Stimulated activated naive CD8-positive, alpha-beta T cell treated with anti-CD3 and anti-CD28 coated beads, Interleukin-15, amount 100 ng/mL, for 72 hours (primary cell): ENCODE results near the gene GLUL.
"Not testable (repeated sequence)": the region's sequence is repeated elsewhere in the genome, so short reads cannot be mapped to it uniquely, and the experiment has no call there.

Experiments
- ATAC-seq: fragments of 150-1000 bp; cut with Tn5 transposase; 2 replicates; pipeline ENCODE4 v1.10.0; 2021; ENCODE audit warnings: mild to moderate bottlenecking, moderate library complexity
- DNase-seq, 2 donors: peaks; one replicate each; pipeline ENCODE4 v3.0.0; 2021 to 2022
- H3K27ac Mint-ChIP-seq, 2 donors: one replicate each; pipeline ENCODE4 v1.8.0; 2022; ENCODE audit warnings: mild to moderate bottlenecking in 2 of 2, mixed read lengths in 2 of 2, moderate library complexity in 2 of 2
- H3K27me3 Mint-ChIP-seq: one replicate; pipeline ENCODE4 v1.8.0; 2022; ENCODE audit warnings: mixed read lengths
- H3K4me1 Mint-ChIP-seq: one replicate; pipeline ENCODE4 v1.8.0; 2022; ENCODE audit warnings: mild to moderate bottlenecking, mixed read lengths
- H3K4me3 Mint-ChIP-seq, 2 donors: one replicate each; pipeline ENCODE4 v1.8.0; 2022; ENCODE audit warnings: mild to moderate bottlenecking in 2 of 2, mixed read lengths in 2 of 2, moderate library complexity in 1 of 2
- H3K9me3 Mint-ChIP-seq, 2 donors: one replicate each; pipeline ENCODE4 v1.8.0; 2022; ENCODE audit warnings: mixed read lengths in 2 of 2

The GLUL gene

DNA sequence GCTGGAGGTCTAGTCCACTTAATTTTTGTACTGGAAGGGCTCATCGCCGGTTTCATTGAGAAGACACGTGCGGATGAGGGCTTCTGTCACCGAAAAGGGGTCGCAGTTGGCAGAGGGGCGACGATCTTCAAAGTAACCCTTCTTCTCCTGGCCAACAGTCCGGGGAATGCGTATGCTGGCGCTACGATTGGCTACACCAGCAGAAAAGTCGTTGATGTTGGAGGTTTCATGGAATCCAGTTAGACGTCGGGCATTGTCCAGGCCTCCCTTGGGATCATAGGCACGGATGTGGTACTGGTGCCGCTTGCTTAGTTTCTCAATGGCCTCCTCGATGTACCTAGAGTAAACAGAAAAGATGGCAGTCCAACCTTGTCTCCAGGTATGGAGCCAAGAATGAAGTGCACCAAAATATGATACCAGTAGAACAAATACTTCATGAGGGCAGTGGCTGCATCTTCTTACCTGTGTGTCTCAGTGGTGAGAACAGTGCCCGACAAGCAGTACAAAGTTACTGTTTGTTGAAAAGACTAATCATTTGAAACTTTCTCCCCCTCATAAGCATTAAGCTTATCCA lies 7.1 kb downstream of the GLUL start:
- Mint-ChIP-seq H3K27ac (no peak overlapping the region), H3K9me3 (no peaks in the 10 kb centered on the region), H3K4me3 (no peak overlapping the region), H3K27me3 (peaks cover 13% of the 10 kb centered on the region), H3K4me1 (peaks cover 1% of the 10 kb centered on the region)
- ATAC-seq (no peak), DNase-seq (no peak)

DNA sequence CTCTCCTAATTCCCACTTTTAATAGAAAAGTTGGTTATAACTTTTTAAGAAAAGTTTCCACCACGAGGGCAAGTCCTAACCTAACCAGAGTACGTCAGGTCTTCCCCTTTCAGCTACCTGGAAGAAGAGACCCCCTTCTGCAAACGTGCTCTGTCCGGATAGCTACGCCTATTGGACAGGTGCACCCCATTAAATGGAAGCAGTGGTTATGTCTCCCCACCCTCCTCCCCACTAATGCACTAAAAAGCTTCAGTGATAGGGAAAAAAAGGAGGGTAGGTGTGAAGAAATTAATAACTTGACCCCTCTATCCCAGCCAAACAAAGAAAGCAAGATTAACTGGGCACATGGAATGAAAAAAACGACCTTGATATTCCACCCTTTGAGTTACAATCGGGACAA lies 7.7 kb downstream of the GLUL start:
- Mint-ChIP-seq H3K9me3 (no peaks in the 10 kb centered on the region), H3K27ac (no peak overlapping the region), H3K27me3 (peaks cover 8% of the 10 kb centered on the region), H3K4me3 (no peak overlapping the region), H3K4me1 (no peaks in the 10 kb centered on the region)
- no peak for ATAC-seq
- no peak for DNase-seq

- no peak for ATAC-seq
- Mint-ChIP-seq H3K27me3 (no peaks in the 10 kb centered on the region), H3K27ac (no peak overlapping the region), H3K4me3 (no peak overlapping the region), H3K4me1 (no peaks in the 10 kb centered on the region), H3K9me3 (no peaks in the 10 kb centered on the region)
- no peak for DNase-seq
These were observed 8.4 kb downstream of the GLUL start for GRCh38 chr1:182383037-182383661.

DNA sequence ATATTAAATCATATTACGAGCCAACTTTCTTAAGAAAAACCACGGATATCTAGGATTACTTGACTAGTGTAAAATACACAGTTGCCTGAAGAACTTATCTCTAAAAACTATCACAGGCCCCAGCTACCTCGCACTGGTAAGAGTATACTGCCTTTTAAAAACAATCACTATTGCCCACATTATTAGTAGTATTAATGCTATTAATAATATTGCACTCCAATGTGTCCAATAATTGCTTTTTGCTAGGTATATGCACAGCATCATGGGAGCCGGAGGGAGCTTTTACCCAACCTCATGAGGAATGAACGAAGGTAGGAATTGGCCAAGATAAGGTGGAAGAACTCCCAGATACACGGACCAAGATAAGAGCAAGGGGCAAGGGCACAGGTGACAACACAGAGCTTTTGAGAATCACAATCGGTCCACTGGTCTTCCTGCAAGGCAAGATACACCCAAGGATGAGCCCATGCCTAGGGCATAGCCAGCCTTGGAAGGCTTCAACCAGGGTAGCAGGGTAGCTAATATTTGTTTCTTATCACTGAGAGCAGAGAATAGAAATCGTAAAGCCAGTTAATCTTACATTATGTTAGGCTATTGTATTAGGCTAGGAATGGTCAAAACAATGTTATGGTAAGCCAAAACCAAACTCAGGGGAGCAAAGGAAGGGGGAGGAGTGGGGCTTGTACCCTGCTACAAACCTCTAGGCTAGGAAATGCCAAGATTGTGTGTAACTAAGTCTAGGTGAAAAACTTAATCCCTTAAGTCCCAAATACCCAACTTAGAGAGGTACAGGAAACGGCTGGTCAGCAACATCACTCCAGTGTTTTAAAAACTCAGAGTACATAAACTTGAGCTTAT lies 9.4 kb downstream of the GLUL start:
- ATAC-seq, result no peak
- Mint-ChIP-seq H3K27me3 (no peaks in the 10 kb centered on the region), H3K4me1 (no peaks in the 10 kb centered on the region), H3K27ac (no peak overlapping the region), H3K9me3 (no peaks in the 10 kb centered on the region), H3K4me3 (no peak overlapping the region)
- no peak for DNase-seq

DNA sequence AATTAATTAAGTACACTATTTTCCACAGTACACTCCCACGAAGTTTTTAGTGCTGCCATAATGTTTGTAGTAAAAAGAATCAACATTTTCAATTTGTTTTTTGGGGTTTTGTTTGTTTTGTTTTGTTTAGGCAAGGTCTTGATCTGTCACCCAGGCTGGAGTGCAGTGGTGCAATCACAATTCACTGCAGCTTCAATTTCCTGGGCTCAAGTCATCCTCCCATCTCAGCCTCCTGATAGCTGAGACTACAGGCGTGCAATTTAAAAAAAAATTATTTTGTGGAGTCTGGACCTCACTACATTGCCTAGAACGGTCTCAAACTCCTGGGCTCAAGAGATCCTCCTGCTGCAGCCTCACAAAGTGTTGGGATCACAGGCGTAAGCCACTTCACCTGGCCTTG lies 11.4 kb downstream of the GLUL start:
- DNase-seq (no peak), ATAC-seq (no peak)
- Mint-ChIP-seq H3K4me3 (no peak overlapping the region), H3K27me3 (no peaks in the 10 kb centered on the region), H3K27ac (no peak overlapping the region), H3K9me3 (no peaks in the 10 kb centered on the region), H3K4me1 (no peaks in the 10 kb centered on the region)

DNA sequence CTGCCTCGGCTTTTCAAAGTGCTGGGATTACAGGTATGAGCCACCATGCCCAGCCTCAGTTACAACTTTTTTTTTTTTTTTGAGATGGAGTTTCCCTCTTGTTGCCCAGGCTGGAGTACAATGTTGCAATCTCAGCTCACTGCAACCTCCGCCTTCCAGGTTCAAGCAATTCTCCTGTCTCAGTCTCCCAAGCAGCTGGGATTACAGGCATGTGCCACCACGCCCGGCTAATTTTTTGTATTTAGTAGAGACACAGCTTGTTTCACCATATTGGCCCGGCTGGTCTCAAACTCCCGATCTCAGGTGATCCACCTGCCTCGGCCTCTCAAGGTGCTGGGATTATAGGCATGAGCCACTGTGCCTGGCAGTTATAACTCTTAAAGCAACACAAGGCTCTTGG lies 11.8 kb downstream of the GLUL start:
- not testable (repeated sequence) for H3K27me3 Mint-ChIP-seq, H3K4me3 Mint-ChIP-seq, ATAC-seq, H3K27ac Mint-ChIP-seq, H3K9me3 Mint-ChIP-seq, DNase-seq, H3K4me1 Mint-ChIP-seq

GRCh38 chr1:182376936-182377574 lies 14.5 kb downstream of the GLUL start:
- ATAC-seq, result no peak
- H3K4me3 Mint-ChIP-seq, result no peak overlapping the region
- no peaks in the 10 kb centered on the region for H3K27me3 Mint-ChIP-seq
- no peak for DNase-seq
- H3K27ac Mint-ChIP-seq, result no peak overlapping the region
- no peaks in the 10 kb centered on the region for H3K4me1 Mint-ChIP-seq
- no peaks in the 10 kb centered on the region for H3K9me3 Mint-ChIP-seq

GRCh38 chr1:182374101-182374834 lies 17.3 kb downstream of the GLUL start:
- no peak for DNase-seq
- H3K27ac Mint-ChIP-seq, result no peak overlapping the region
- no peaks in the 10 kb centered on the region for H3K27me3 Mint-ChIP-seq
- ATAC-seq, result no peak
- no peaks in the 10 kb centered on the region for H3K9me3 Mint-ChIP-seq
- no peak overlapping the region for H3K4me3 Mint-ChIP-seq
- no peaks in the 10 kb centered on the region for H3K4me1 Mint-ChIP-seq

- ATAC-seq (no peak), DNase-seq (no peak)
- no peaks in the 10 kb centered on the region for H3K27me3 Mint-ChIP-seq
- H3K4me1 Mint-ChIP-seq, result no peaks in the 10 kb centered on the region
- no peak overlapping the region for H3K4me3 Mint-ChIP-seq
- no peaks in the 10 kb centered on the region for H3K9me3 Mint-ChIP-seq
- H3K27ac Mint-ChIP-seq, result no peak overlapping the region
These were observed 21.1 kb downstream of the GLUL start for GRCh38 chr1:182370532-182370931.

DNA sequence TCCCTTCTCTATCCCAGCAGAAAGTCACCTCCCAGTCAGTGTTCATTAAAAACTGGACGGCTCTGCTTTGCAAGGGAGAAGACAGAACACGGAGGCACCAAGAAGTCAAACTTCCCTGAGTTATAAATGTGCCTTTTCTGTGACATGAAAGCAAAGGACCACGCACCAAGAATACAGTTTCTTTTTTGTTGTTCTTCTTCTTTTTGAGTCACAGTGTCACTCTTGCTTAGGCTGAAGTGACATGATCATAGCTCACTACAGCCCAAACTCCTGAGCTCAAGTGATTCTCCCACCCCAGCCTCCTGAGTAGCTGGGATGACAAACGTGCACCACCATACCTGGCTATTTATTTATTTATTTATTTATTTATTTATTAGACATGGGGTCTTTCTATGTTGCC lies 22.7 kb downstream of the GLUL start:
- Mint-ChIP-seq H3K27me3 (no peaks in the 10 kb centered on the region), H3K4me1 (no peaks in the 10 kb centered on the region), H3K27ac (no peak overlapping the region), H3K4me3 (no peak overlapping the region), H3K9me3 (no peaks in the 10 kb centered on the region)
- ATAC-seq (no peak), DNase-seq (no peak)

DNA sequence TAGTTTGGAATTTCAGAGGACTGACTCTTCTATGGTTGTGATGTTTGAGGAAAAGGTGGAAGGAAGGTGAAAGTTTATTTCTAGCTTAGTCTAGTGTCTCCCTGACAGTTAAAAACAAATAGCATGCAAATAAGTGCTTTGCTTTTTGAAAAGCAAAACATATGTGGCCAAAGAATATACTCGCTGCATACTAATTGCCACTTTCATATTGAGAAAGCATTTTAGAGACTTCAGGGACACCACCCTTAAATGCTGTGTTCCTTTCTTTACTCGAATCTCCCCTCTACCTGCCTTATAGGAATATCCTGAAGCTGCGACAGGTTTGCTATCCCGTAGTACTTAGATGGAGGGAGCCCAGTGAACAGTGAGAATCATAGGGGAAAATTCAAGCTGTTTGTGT lies 23.2 kb downstream of the GLUL start:
- no peak overlapping the region for H3K4me3 Mint-ChIP-seq
- DNase-seq, result no peak
- no peak for ATAC-seq
- no peaks in the 10 kb centered on the region for H3K9me3 Mint-ChIP-seq
- H3K27ac Mint-ChIP-seq, result no peak overlapping the region
- H3K27me3 Mint-ChIP-seq, result no peaks in the 10 kb centered on the region
- no peaks in the 10 kb centered on the region for H3K4me1 Mint-ChIP-seq

- no peak for DNase-seq
- Mint-ChIP-seq H3K27ac (no peak overlapping the region), H3K4me1 (no peaks in the 10 kb centered on the region), H3K4me3 (no peak overlapping the region), H3K9me3 (no peaks in the 10 kb centered on the region), H3K27me3 (no peaks in the 10 kb centered on the region)
- ATAC-seq, result no peak
These were observed 23.7 kb downstream of the GLUL start for GRCh38 chr1:182367926-182368325.

DNA sequence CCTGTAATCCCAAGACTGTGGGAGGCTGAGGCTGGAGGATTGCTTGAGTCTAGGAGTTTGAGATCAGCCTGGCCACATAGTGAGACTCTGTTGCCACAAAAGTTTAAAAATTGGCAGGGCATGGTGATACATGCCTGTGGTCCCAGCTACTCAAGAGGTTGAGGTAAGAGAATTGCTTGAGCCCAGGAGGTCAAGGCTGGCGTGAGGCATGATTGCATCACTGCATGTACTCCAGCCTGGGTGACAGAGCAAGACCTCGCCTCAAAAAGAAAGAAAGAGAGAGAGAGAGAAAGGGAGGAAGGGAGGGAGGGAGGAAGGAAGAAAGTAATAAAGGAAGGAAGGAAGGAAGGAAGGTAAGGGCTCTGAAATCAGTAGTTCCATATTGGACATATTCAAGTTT lies 25.0 kb downstream of the GLUL start:
- DNase-seq (no peak), ATAC-seq (no peak)
- no peak overlapping the region for H3K27ac Mint-ChIP-seq
- H3K4me3 Mint-ChIP-seq, result no peak overlapping the region
- no peaks in the 10 kb centered on the region for H3K9me3 Mint-ChIP-seq
- no peaks in the 10 kb centered on the region for H3K4me1 Mint-ChIP-seq
- no peaks in the 10 kb centered on the region for H3K27me3 Mint-ChIP-seq

GRCh38 chr1:182359645-182360044 lies 31.9 kb downstream of the GLUL start:
- no peak overlapping the region for H3K4me3 Mint-ChIP-seq
- H3K27ac Mint-ChIP-seq, result no peak overlapping the region
- no peaks in the 10 kb centered on the region for H3K9me3 Mint-ChIP-seq
- no peaks in the 10 kb centered on the region for H3K4me1 Mint-ChIP-seq
- DNase-seq (no peak), ATAC-seq (no peak)
- H3K27me3 Mint-ChIP-seq, result no peaks in the 10 kb centered on the region

DNA sequence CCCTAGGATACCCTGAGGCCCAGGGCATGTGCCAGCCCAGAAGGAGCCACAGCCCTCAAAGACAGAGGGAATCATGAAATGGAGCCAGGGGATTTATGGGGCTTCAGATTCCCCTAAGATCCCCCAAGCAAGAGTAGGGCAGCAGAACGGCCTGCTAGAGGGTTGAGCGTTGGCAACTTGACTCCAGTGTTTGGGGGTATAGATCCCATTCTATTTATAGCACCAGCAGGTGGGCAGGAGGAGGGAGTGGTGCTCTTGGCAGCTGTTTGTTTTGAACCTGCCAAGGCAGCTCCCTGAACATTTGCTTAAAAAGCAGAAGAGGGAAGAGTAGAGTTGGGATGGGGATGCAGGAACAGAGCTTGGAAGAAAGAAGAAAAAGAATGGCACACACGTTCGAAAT lies 33.7 kb downstream of the GLUL start:
- no peaks in the 10 kb centered on the region for H3K9me3 Mint-ChIP-seq
- H3K4me3 Mint-ChIP-seq, result no peak overlapping the region
- H3K27ac Mint-ChIP-seq, result no peak overlapping the region
- H3K4me1 Mint-ChIP-seq, result no peaks in the 10 kb centered on the region
- H3K27me3 Mint-ChIP-seq, result no peaks in the 10 kb centered on the region
- ATAC-seq (no peak), DNase-seq (no peak)
